Activated T-helper 17 cell treated with anti-CD3 and anti-CD28 coated beads, Interleukin-2, amount 50 U/mL, for 72 hours (primary cell): ENCODE measurements around the gene SLC39A6. TPM values are rescaled to one million over a fixed set of nuclear protein-coding genes. Genes with fewer than 3 reads are reported as not detected.
"Not testable (repeated sequence)": the region's sequence is repeated elsewhere in the genome, so short reads cannot be mapped to it uniquely, and the experiment has no call there.

Source experiments
- ATAC-seq: fragments of 150-1000 bp; cut with Tn5 transposase; replicated peaks from 2 replicates; pipeline ENCODE4 v1.10.0; 2021; ENCODE audit warnings: mild to moderate bottlenecking, moderate library complexity
- H3K27ac Mint-ChIP-seq: one replicate; pipeline ENCODE4 v1.8.0; 2022; ENCODE audit warnings: mixed read lengths
- H3K27me3 Mint-ChIP-seq: one replicate; pipeline ENCODE4 v1.8.0; 2022; ENCODE audit warnings: mixed read lengths
- H3K36me3 Mint-ChIP-seq: one replicate; pipeline ENCODE4 v1.8.0; 2022; ENCODE audit warnings: low read depth, mild to moderate bottlenecking, mixed read lengths
- H3K4me1 Mint-ChIP-seq: one replicate; pipeline ENCODE4 v1.8.0; 2022; ENCODE audit warnings: mixed read lengths
- H3K4me3 Mint-ChIP-seq: one replicate; pipeline ENCODE4 v1.8.0; 2022; ENCODE audit warnings: mild to moderate bottlenecking, mixed read lengths
- H3K9me3 Mint-ChIP-seq: one replicate; pipeline ENCODE4 v1.8.0; 2022; ENCODE audit warnings: mixed read lengths
- total RNA-seq, 2 donors: library from RNA; stranded (reverse); gene quantifications; one replicate each; pipeline ENCODE4 v1.2.3, GENCODE V29; 2022

SLC39A6 gene
- total RNA-seq, 2 donors from 2014 or later: 29.2 to 41.7 TPM

GRCh38 chr18:36072406-36072805 is 56.7 kb downstream of the SLC39A6 start:
- not testable (repeated sequence) for H3K4me1 Mint-ChIP-seq, H3K36me3 Mint-ChIP-seq, ATAC-seq, H3K4me3 Mint-ChIP-seq, H3K27ac Mint-ChIP-seq, H3K9me3 Mint-ChIP-seq
- peaks cover 11% of the 10 kb centered on the region for H3K27me3 Mint-ChIP-seq

GRCh38 chr18:36067055-36067957 is 61.8 kb downstream of the SLC39A6 start, which contains the start of gene RPRD1A:
Gene RPRD1A, minus strand, starts transcription at chr18:36067559. Its CDS starts 155 bp downstream, at chr18:36067404.
- peaks cover 4% of the 10 kb centered on the region for H3K36me3 Mint-ChIP-seq
- no peaks in the 10 kb centered on the region for H3K9me3 Mint-ChIP-seq
- peaks cover 14% of the 10 kb centered on the region for H3K4me1 Mint-ChIP-seq
- peak within 1 kb of the TSS; percentile 92 for H3K4me3 Mint-ChIP-seq
- peak within 1 kb of the TSS; percentile 56 for H3K27ac Mint-ChIP-seq
- H3K27me3 Mint-ChIP-seq: no peaks in the 10 kb centered on the region
- ATAC-seq: peak; percentile 94

DNA sequence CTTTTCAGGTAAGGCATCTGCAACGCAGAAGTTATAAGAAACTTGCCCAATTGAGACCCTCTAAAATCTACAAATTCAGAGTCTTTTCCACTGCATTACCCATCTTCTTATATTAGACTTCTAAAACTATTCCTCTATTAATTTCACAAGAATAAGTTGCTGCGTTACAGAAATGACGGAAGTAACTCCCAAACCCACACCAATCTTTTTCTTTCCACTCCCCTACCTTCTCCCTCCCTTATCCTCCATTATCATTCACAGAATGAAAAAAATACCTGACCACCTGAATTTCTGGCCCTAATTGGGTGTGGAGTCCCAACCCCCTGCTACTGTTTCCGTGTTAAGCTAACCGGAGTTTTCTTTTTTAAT is 62.5 kb downstream of the SLC39A6 start:
- peak overlapping the region; percentile 92 for H3K4me3 Mint-ChIP-seq
- peaks cover 14% of the 10 kb centered on the region for H3K4me1 Mint-ChIP-seq
- H3K36me3 Mint-ChIP-seq: peaks cover 4% of the 10 kb centered on the region
- H3K27me3 Mint-ChIP-seq: no peaks in the 10 kb centered on the region
- no peaks in the 10 kb centered on the region for H3K9me3 Mint-ChIP-seq
- ATAC-seq: no peak
- H3K27ac Mint-ChIP-seq: peak overlapping the region; percentile 56

GRCh38 chr18:36066001-36066400 is 63.1 kb downstream of the SLC39A6 start:
- Mint-ChIP-seq H3K36me3 (peaks cover 4% of the 10 kb centered on the region), H3K9me3 (no peaks in the 10 kb centered on the region), H3K4me3 (peak overlapping the region; percentile 92), H3K4me1 (peaks cover 14% of the 10 kb centered on the region), H3K27ac (peak overlapping the region; percentile 56), H3K27me3 (no peaks in the 10 kb centered on the region)
- no peak for ATAC-seq

DNA sequence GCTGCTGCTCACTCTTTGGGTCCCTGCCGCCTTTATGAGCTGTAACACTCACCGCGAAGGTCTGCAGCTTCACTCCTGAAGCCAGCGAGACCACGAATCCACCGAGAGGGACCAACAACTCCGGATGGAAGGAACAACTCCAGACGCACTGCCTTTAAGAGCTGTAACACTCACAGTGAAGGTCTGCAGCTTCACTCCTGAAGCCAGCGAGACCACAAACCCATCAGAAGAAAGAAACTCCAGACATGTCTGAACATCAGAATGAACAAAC is 64.4 kb downstream of the SLC39A6 start:
- H3K36me3 Mint-ChIP-seq, H3K9me3 Mint-ChIP-seq, H3K27me3 Mint-ChIP-seq, H3K27ac Mint-ChIP-seq, ATAC-seq: not testable (repeated sequence)
- peaks cover 14% of the 10 kb centered on the region for H3K4me1 Mint-ChIP-seq
- H3K4me3 Mint-ChIP-seq: peak overlapping the region; percentile 14

DNA sequence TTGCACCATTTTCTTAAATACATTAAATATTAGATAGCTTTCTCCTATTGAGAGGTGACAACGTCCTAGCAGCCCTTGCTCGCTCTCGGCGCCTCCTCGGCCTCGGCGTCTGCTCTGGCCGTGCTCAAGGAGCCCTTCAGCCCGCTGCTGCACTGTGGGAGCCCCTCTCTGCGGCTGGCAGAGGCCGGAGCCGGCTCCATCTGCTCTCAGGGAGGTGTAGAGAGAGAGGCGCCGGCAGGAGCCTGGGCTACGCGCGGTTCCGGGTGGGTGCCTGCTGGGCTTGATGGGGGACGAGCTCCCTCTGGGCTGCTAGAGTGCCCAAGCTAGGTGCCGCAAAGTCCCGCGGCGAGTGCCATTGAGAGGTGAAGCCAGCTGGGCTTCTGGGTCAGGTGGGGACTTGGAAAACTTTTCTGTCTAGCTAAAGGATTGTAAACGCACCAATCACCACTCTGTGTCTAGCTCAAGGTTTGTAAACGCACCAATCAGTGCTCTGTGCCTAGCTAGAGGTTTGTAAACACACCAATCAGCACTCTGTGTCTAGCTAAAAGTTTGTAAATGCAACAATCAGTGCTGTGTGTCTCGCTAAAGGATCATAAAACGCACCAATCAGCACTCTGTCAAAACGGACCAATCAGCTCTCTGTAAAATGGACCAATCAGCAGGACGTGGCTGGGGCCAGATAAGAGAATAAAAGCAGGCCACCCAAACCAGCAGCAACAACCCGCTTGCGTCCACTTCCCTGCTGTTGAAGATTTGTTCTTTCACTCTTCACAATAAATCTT is 64.9 kb downstream of the SLC39A6 start:
- H3K36me3 Mint-ChIP-seq: peaks cover 4% of the 10 kb centered on the region
- H3K9me3 Mint-ChIP-seq: no peaks in the 10 kb centered on the region
- no peaks in the 10 kb centered on the region for H3K27me3 Mint-ChIP-seq
- H3K4me1 Mint-ChIP-seq: peaks cover 14% of the 10 kb centered on the region
- no peak for ATAC-seq
- no peak overlapping the region for H3K27ac Mint-ChIP-seq
- H3K4me3 Mint-ChIP-seq: peak overlapping the region; percentile 14

GRCh38 chr18:36058674-36059073 is 70.5 kb downstream of the SLC39A6 start:
- no peak overlapping the region for H3K4me3 Mint-ChIP-seq
- ATAC-seq: no peak
- H3K27ac Mint-ChIP-seq: no peak overlapping the region
- H3K9me3 Mint-ChIP-seq: no peaks in the 10 kb centered on the region
- H3K27me3 Mint-ChIP-seq: no peaks in the 10 kb centered on the region
- H3K4me1 Mint-ChIP-seq: no peaks in the 10 kb centered on the region
- no peaks in the 10 kb centered on the region for H3K36me3 Mint-ChIP-seq

Other genes with a start within 250 kb of the SLC39A6 start
- 10 to 100 TPM; 16.3 to 28.9 TPM for gene RPRD1A, start 61.8 kb downstream of the SLC39A6 start, total RNA-seq
- gene ELP2, start 559 bp upstream of the SLC39A6 start, total RNA-seq: 10 to 100 TPM; 78.3 to 95.8 TPM
- under 1 TPM; 0.19 TPM for gene MOCOS, start 58.2 kb upstream of the SLC39A6 start, total RNA-seq
- gene FHOD3, start 168.4 kb upstream of the SLC39A6 start, total RNA-seq: not detected